ENCODE results near the gene PCBP2.
A peak's percentile ranks its signal among the peaks of the same experiment; 100 is the strongest.

The PCBP2 gene

DNA sequence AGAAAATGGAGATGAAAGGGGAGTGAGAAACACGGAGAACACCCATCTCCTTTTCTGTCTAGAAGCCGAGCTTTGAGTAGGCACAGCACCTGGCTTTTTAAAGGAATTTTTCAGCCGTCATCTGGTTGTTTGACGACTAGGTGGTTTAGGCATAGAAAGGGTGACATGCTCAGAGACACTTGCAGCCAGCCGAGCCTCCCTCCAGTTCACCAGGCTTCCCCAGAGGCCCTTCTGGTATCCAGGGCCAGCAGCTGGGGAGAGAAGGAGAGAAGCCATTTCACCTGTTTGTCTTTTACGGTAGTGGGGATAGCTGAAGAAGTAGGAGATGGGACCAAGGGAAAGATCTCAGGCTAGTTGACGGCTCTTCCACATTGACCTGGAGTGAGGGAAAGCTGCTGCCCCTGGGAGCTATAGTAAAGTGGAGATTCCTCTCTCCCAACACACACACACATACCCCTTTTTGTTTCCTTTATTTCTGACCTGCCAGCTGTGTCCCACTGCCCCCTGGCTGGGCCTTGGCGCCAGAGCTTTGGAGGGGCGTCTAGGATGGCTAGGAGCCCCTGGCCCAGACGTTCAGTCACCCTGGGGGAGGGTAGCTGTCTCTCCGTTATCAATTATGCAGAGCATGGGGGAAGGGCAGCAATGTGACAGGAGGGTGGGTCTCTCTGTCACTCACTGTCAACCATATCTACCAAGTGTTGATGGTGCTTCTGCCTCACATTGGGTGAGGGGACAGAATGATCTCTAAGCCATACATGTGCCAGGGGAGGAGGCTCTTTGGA lies 41.9 kb downstream of the PCBP2 start:
- DNase-seq (ENCODE audit: low spot score): peak; percentile 30

DNA sequence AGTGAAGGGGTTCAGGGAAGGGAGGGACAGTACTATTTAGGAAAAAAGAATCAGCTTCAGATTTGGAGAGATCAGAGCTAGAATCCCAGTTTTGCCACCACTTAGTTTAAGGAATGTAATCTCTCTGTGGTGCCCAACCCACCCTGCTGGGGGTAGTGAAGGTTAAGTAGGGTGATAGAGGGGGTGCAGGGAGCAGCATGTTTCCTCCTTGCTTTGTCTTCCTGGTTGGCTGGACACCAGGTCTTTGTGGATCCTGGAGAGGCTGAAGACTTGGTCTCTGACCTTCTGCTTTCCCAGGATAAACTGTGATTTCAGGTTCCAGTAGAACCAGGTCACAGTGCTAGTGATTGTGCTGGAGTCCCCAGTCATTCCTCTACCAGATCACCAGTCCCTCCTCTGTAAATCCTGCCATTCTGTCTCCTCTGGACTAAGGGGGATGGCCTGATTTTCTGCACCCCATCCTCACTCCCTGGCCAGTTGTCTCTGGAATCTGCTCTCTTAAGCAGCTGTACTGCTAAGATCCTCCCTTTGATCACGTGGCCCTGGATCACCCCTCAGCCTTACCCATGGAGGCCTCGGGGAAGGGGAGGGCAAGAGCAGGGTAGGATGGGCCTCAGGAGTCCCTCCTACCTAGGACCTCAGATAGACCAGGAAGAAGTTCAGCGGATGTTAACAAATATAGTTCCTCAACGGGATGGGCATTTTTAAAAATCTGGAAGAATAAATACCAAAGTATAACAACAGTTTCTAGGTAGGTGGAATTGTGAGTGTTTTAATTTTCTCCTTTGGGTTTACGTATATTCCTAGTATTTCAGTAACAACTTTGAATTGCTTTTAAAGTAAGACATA lies 44.2 kb downstream of the PCBP2 start:
- DNase-seq (ENCODE audit: low spot score): no peak

DNA sequence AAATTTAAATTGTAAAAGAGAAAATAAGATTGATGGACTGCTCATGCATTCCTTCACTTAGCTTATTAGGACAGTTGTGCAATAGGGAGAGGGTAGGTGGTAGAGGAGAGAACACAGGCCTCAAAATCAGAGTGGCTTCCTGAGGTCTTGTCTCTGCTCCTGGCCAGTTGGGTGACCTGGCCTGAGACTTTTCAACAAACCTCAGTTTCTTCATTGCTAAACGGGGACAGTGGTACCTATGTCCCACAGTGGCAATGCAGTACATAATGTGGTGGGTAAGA lies 44.8 kb downstream of the PCBP2 start:
- no peak for DNase-seq (ENCODE audit: low spot score)

DNA sequence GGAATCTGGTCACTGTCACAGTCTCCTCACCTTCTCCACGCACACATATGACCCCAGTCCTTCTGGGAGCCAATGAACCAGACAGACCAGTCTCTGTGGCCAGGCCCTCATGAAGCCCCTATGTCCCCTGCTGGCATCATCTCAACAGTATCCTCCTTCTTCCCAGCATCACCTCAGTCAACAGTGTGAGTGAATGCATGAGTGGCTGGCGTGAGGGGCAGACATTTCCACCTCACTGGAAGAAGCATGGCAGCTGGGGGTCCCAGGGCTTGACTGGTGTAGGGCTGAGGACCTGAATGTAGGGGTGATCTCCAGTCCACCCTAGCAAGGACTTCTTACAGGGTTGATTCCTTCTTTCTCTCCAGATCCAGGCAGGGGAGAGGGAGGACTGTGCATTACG lies 45.6 kb downstream of the PCBP2 start:
- DNase-seq (ENCODE audit: low spot score): no peak

DNA sequence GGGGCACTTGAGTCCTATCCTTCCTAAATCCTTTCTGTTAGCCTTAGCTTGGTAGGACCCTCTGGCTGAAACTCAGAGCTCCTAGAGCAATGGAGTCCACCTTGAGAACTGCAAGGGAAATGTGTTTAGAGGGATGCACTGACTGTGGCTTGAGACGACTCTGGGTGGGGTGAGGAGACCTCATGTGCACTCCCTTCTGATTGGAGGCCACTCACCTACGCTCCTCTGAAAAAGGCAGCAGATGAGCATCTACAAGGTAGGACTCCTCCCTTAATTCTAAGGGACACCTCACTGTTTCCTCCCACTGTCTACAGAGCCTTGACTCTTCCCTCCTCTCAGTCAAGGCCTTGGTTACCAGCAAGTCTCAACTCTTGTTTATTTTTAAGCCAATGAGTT lies 46.3 kb downstream of the PCBP2 start:
- no peak for DNase-seq (ENCODE audit: low spot score)

DNA sequence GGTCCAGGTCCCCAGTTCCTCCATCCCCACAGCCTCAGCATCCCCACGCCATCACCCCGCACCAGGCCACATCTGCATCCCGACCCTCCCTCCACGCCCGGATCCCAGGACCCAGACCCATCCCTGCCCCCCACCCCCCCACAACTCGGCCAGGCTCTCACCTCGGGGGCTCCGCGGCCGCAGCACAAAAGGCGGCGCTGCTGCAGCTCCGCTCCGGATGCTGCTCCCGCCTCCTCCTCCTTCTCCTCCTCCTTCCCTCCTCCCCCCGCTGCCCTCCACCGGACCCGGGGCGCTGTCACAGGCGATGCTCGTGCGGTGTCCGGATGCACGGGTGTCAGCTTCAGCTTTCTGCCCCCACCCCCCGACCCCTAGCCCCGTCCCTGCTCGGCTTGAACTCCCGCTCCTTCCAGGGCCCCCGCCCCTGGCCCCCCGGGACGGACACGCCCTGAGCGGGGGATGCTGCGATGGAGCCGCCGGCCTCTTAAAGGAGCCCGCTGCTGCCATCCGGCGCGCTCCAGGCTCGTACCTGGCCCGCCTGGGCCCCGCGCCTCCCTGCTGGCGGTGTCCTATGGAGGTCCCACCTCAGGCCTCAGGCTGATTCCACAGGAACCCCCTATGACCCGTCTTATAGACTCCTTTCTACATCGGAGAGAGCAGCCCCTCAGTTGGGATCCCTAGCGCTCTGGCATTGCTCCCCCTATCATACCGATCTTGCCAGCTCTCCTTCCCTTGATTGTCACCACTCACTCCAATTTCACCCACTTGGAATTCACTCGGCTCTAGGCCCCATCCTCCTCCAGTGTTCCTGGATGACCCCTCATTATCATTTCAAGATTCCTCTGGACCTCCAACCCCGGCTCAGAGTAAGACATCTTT lies 47.6 kb downstream of the PCBP2 start, which contains the start of gene MAP3K12:
TSS of gene MAP3K12 (minus strand) at position 193 of the 876 bp plus-strand sequence. CDS start 12,067 bp downstream, outside the sequence.
- DNase-seq (ENCODE audit: low spot score): no peak

- DNase-seq (ENCODE audit: low spot score): no peak
Observed at GRCh38 chr12:53500142-53500775, 48.4 kb downstream of the PCBP2 start.

DNA sequence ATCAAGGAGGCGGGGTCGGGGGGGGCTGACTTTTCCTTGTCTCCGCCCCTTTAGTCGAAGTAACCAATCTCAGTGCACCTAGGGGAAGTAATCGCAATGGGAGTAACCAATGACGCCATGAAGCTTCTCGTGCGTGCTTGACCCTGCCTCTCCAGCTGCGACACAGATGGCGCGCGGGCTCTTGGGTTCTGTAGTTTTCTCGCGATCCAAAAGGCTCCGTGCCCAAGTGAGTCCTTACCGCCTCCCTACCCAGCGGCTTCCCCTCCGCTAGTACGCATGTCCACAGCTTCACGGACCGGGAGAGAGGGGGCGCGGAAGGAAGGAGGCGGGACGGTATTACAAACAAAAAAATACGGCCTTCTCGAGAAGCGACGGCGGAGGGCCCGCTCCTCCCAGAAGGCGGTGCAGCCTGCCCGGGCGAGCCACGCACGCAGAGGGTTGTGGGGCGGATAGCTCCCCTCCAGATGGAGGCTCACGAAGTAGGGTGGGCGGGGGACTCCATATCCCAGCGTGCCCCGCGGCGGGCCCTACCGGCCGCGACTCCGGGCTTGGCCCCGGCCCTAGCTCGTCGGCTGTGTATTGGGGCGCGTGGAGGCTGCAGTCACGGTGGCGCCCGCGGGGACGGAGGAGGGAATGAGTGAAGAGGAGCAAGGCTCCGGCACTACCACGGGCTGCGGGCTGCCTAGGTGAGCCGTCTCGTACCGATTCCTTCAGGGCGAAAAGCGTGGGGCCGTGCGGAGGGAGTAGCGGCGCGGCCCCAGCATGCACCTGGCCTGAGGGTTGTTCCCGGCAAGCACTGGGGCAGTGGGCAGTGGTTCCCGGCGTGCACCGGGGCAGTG lies 49.1 kb downstream of the PCBP2 start, which contains the start of gene TARBP2:
TSS of gene TARBP2 (plus strand) at position 508 of the 839 bp plus-strand sequence. CDS start at position 634, 126 bp downstream.
- peak; percentile 99 for DNase-seq (ENCODE audit: low spot score)

DNA sequence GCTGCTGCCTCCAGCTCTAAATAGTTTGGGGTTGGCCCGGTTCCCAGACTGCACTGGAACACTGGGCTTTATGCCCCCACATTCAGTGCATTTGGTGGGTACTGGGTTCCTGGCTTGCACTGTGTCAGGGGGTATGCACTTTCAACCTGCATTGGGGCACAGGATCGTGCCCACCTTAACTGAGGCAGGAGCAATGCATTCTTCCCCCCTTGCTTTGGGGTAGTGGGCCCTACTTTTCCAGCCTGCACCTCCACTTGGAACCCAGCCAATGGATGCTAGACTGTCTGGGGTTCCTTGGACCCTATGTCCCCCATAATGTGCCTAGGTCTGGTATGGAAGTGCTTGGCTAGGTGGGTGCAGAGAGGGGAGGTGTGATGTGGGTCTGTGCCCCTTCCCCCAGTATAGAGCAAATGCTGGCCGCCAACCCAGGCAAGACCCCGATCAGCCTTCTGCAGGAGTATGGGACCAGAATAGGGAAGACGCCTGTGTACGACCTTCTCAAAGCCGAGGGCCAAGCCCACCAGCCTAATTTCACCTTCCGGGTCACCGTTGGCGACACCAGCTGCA lies 49.8 kb downstream of the PCBP2 start:
- no peak for DNase-seq (ENCODE audit: low spot score)

- no peak for DNase-seq (ENCODE audit: low spot score)
Observed at GRCh38 chr12:53502331-53502730, 50.4 kb downstream of the PCBP2 start.

DNA sequence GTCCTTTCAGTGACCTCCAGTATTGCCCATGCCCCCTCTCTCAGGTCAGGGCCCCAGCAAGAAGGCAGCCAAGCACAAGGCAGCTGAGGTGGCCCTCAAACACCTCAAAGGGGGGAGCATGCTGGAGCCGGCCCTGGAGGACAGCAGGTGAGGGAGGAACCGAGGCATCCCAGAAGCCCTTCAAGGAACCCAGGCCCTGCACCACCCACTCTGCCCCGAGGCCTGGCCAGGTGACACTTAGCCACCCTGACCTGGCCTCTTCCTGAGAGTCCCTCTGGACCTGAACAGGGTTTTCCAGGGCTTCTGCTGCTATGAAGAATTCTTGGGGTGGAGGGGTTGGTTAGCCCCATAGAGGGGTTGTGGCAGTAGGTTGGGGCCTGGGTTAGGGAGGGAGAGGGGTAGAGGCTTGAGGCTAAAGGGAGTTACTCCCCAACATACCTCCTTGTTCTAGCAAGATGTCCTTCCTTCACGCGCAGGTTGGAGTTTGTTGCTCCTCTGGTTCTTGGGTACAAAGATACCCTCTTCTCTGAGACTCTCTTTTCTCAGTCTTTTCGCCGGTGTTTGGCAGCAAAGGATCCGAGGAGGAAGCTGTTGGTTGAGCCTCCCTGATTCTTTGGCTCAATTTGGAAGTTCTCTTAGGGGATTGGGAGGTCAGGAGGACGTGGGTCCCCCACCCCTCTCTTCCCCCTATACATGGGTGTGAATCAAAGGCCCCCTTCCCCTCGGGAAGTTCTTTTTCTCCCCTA lies 51.3 kb downstream of the PCBP2 start:
- DNase-seq (ENCODE audit: low spot score): no peak

DNA sequence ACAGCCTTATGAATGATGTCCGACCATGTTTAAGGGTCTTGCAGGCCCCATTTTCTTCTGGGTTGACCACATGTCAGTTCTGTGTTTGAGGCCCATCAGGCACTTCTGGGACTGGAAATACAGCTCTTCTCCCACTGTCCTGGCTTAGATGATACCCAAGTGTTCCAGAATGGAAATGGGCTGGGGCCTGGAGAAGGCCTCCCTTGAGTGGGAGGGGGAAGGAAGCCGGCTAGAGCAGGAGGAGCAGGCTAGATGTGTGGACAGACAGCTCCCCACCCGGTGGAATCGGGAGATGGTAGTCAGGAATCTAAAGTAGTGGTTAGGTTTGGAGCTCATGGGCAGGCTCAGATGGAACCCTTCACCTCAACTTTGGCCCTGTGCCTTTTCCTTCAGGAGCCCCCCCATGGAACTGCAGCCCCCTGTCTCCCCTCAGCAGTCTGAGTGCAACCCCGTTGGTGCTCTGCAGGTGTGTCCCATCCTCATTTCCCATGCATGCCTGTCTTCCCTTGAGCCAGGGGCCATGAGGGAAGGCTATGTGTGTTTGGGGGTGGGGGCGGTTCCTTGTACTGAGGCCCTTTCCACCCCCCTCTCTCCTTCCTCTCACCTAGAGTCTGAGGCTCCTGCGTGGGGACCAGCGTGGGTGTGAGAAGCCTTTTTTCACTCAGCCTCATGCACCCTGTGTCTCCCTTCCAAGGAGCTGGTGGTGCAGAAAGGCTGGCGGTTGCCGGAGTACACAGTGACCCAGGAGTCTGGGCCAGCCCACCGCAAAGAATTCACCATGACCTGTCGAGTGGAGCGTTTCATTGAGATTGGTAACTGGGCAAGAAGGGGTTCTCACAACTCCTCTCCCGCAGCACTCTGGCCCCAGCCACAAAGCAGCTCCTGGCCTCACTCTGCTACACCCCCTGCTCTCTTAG lies 52.4 kb downstream of the PCBP2 start:
- no peak for DNase-seq (ENCODE audit: low spot score)

GRCh38 chr12:53505086-53505485 lies 53.2 kb downstream of the PCBP2 start:
- no peak for DNase-seq (ENCODE audit: low spot score)

DNA sequence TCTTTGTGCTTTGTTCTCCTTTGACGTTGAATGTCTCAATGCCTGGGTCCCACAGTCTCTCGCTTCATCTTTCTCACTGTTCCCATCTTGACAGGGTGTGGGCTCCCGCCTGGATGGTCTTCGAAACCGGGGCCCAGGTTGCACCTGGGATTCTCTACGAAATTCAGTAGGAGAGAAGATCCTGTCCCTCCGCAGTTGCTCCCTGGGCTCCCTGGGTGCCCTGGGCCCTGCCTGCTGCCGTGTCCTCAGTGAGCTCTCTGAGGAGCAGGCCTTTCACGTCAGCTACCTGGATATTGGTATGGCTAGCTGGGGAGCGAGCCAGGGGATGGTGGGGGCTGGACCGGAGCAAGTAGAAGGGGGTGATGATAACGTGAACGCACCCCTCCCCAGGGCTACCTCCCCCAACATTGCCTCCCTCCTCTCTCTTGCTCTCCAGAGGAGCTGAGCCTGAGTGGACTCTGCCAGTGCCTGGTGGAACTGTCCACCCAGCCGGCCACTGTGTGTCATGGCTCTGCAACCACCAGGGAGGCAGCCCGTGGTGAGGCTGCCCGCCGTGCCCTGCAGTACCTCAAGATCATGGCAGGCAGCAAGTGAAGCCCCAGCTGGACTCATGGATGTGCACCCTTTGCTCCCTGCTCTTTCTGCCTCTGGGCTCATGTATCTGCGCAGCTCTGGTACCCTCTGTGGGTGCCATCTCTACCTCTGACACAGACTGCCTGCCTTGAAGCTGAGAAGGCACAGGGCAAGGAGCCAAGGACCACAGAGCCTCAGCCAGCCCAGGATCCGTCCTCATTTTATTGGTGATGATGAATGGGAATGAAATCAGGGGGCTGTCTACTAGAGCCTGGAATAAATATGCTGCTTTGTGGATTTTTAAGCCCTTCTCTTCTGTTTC lies 53.9 kb downstream of the PCBP2 start:
- no peak for DNase-seq (ENCODE audit: low spot score)

DNA sequence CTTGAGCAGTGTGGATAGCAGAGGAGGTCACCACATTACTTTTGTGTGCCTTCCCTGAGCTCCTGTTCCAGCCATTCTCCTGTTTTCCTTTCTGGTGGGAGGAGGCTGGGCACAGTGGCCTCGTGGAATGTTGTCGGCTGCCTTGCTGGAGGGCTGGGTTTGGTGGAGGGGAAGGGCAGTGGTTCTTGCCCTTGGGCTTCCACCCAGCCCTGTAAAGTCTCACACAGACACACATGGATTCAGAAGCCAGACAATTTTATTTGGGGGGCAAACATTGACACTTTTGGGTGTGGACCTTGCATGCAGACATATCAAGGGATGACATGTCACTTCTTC lies 54.5 kb downstream of the PCBP2 start:
- no peak for DNase-seq (ENCODE audit: low spot score)

- DNase-seq (ENCODE audit: low spot score): no peak
Observed at GRCh38 chr12:53506881-53507602, 55.1 kb downstream of the PCBP2 start, which contains the start of gene NPFF. Gene NPFF, minus strand, starts transcription at chr12:53507484. Its CDS starts 10 bp downstream, at chr12:53507474.

DNA sequence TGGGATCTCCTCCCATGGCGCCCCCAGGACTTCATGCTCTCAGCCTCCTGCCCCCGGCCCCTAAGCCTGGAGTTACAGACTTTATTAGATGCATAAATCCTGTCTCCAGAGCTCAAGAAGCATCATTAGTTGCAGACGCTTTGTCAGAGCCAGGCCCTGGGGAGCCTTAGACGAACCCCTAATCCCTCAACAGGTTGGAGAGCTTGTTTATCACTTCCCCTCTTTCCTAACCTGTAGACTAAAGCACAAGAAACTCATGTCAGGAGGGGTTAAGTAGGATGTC lies 55.6 kb downstream of the PCBP2 start:
- no peak for DNase-seq (ENCODE audit: low spot score)
